Panc1 (cell line): ENCODE measurements around the gene PARD3. TPM values are rescaled to one million over a fixed set of nuclear protein-coding genes. Genes with fewer than 3 reads are reported as not detected.

ENCODE experiments used
- ATAC-seq: fragments of 200-7000 bp; cut with Tn5 transposase; 2 replicates; pipeline ENCODE4 v1.9.1; 2020; ENCODE audit warnings: mild to moderate bottlenecking, moderate library complexity
- BruUV-seq: library from RNA; stranded (reverse); fragments of 400-500 nt; replicated peaks from 2 replicates; lab custom pipeline; 2021; lab: Mats Ljungman, UMichigan
- CTCF ChIA-PET: fragments of 300-600 bp; sonication (Branson Sonifier 250); formaldehyde crosslinking; loops from one replicate; lab custom pipeline; 2022; ENCODE audit warnings: antibody characterized with exemption; lab: Charles Lee
- POLR2A ChIA-PET: fragments of 300-600 bp; sonication (Branson Sonifier 250); formaldehyde crosslinking; loops from one replicate; lab custom pipeline; 2022; ENCODE audit warnings: antibody characterized with exemption; lab: Charles Lee
- DNase-seq: peaks from one replicate; pipeline ENCODE4 v3.0.0-alpha.2; 2010; ENCODE audit warnings: low read depth, low spot score
- H3K27ac ChIP-seq: 2 replicates; pipeline ENCODE4 v1.5.1; 2011; ENCODE audit warnings: mild to moderate bottlenecking, low read length, inconsistent platforms
- H3K27me3 ChIP-seq: fragments of 200-500 bp; sonication (Bioruptor generic); 2 replicates; pipeline ENCODE4 v1.6.0; 2014; ENCODE audit warnings: low read length, inconsistent platforms; ENCODE audit not compliant: control insufficient read depth, insufficient read depth
- H3K36me3 ChIP-seq: fragments of 200-500 bp; sonication (Bioruptor generic); 2 replicates; pipeline ENCODE4 v1.5.1; 2014; ENCODE audit warnings: inconsistent platforms, mild to moderate bottlenecking, low read length, moderate library complexity; ENCODE audit not compliant: control insufficient read depth, insufficient read depth
- H3K4me1 ChIP-seq: 2 replicates; pipeline ENCODE4 v1.5.1; 2011; ENCODE audit warnings: inconsistent platforms, mild to moderate bottlenecking, low read length, moderate library complexity; ENCODE audit not compliant: control insufficient read depth, insufficient read depth
- H3K4me3 ChIP-seq, 2 experiments: 2 replicates each; pipeline ENCODE4 v1.5.1; 2011 to 2012; ENCODE audit warnings: low read depth in 2 of 2, low read length in 2 of 2, mild to moderate bottlenecking in 2 of 2, inconsistent platforms in 1 of 2, moderate library complexity in 1 of 2
- H3K9me3 ChIP-seq: fragments of 200-500 bp; sonication (Bioruptor generic); 2 replicates; pipeline ENCODE4 v1.5.1; 2014; ENCODE audit warnings: low read depth, mild to moderate bottlenecking, inconsistent platforms, low read length, moderate library complexity; ENCODE audit not compliant: control insufficient read depth, insufficient read depth
- CTCF ChIP-seq: fragments of 450-650 bp; IDR thresholded peaks from 2 replicates; pipeline ENCODE4 v1.5.1; 2017; ENCODE audit warnings: mild to moderate bottlenecking
- POLR2AphosphoS5 ChIP-seq: IDR thresholded peaks from 2 replicates; pipeline ENCODE4 v1.6.1; 2012; ENCODE audit warnings: mild to moderate bottlenecking, low read depth, low read length, moderate library complexity
- REST ChIP-seq, 2 experiments: IDR thresholded peaks; 2 replicates each; pipeline ENCODE4 v1.6.1; 2011 to 2012; ENCODE audit warnings: low read depth in 2 of 2, control low read depth in 1 of 2, low read length in 1 of 2, mild to moderate bottlenecking in 1 of 2, moderate library complexity in 1 of 2; ENCODE audit not compliant: insufficient read depth in 1 of 2
- SIN3A ChIP-seq: IDR thresholded peaks from 2 replicates; pipeline ENCODE4 v1.6.1; 2012; ENCODE audit warnings: low read depth, mild to moderate bottlenecking, low read length, moderate library complexity, borderline replicate concordance; ENCODE audit not compliant: insufficient read depth
- TCF7L2 ChIP-seq: IDR thresholded peaks from 2 replicates; pipeline ENCODE4 v1.6.1; 2011; ENCODE audit warnings: mild to moderate bottlenecking, low read depth, low read length, inconsistent platforms
- in situ Hi-C: cut with HindIII; loops from 2 replicates; pipeline ENCODE4 v1.10.0; 2016; ENCODE audit warnings: low sequenced_read_pairs, low pct_unique_long_range_greater_than_20kb
- intact Hi-C: fragments of 100-400 bp; cut with micrococcal nuclease; formaldehyde crosslinking; loops from one replicate; pipeline ENCODE4 v1.10.0; 2022; ENCODE audit not compliant: unreplicated experiment
- total RNA-seq: library from RNA; stranded (reverse); gene quantifications from one replicate; pipeline ENCODE4 v1.2.1, GENCODE V29; 2021; ENCODE audit not compliant: unreplicated experiment

Gene PARD3
- total RNA-seq, 1 experiment from 2014 or later, result 29.8 TPM

- no peak for ATAC-seq
- no peaks in the 10 kb centered on the region for H3K9me3 ChIP-seq
- H3K27me3 ChIP-seq, result no peaks in the 10 kb centered on the region
- H3K36me3 ChIP-seq, result no peaks in the 10 kb centered on the region
- H3K4me1 ChIP-seq, result no peaks in the 10 kb centered on the region; the same call in 1 of the 2 replicates
- no peak overlapping the region for H3K27ac ChIP-seq
- in situ Hi-C loops (no loop called here), intact Hi-C loops (no loop called here)
- TF ChIP-seq CTCF, result no peak
- no peak for TF ChIP-seq REST (IDR thresholded peaks at IDR 0.05; ENCODE audit: insufficient read depth in 1 of 2, low read depth in 2 of 2, low read length in 1 of 2)
- TF ChIP-seq TCF7L2, result no peak
- no peak for TF ChIP-seq SIN3A
- TF ChIP-seq POLR2AphosphoS5, result no peak
- CTCF ChIA-PET, result no interaction called here
- no TSS peak for BruUV-seq
- no peak overlapping the region for H3K4me3 ChIP-seq
- POLR2A ChIA-PET, result no interaction called here
- DNase-seq, result no peak
Observed at GRCh38 chr10:34766266-34766600, 48.9 kb downstream of the PARD3 start.

GRCh38 chr10:34764472-34764946, 50.6 kb downstream of the PARD3 start:
- ChIA-PET CTCF (no interaction called here), POLR2A (no interaction called here)
- no peak overlapping the region for H3K27ac ChIP-seq
- H3K36me3 ChIP-seq, result no peaks in the 10 kb centered on the region
- no peak overlapping the region for H3K4me3 ChIP-seq
- H3K27me3 ChIP-seq, result no peaks in the 10 kb centered on the region
- intact Hi-C loops, result no loop called here
- H3K4me1 ChIP-seq, result no peaks in the 10 kb centered on the region; the same call in 1 of the 2 replicates
- TF ChIP-seq TCF7L2, result no peak
- TF ChIP-seq CTCF, result no peak
- TF ChIP-seq SIN3A, result no peak
- no peak for TF ChIP-seq POLR2AphosphoS5
- TF ChIP-seq REST (IDR thresholded peaks at IDR 0.05; ENCODE audit: insufficient read depth in 1 of 2, low read depth in 2 of 2, low read length in 1 of 2), result no peak
- H3K9me3 ChIP-seq, result no peaks in the 10 kb centered on the region
- no TSS peak for BruUV-seq
- DNase-seq (no peak), ATAC-seq (no peak)
- in situ Hi-C loops, result no loop called here
